GM21360 (cell line): ENCODE data around the gene ACOX2.
A peak's percentile ranks its signal among the peaks of the same experiment; 100 is the strongest.

ENCODE experiments used
- ATAC-seq: cut with Tn5 transposase; IDR thresholded peaks from one replicate; pipeline ENCODE4 v1.9.1; 2021; ENCODE audit warnings: mild to moderate bottlenecking, moderate library complexity; ENCODE audit not compliant: unreplicated experiment

ACOX2 gene

GRCh38 chr3:58474967-58475578, 61.9 kb downstream of the ACOX2 start:
- ATAC-seq = no peak

- ATAC-seq = no peak
These were observed 62.6 kb downstream of the ACOX2 start for GRCh38 chr3:58474348-58474911.

GRCh38 chr3:58473275-58473674, 63.7 kb downstream of the ACOX2 start:
- ATAC-seq = no peak

- ATAC-seq = no peak
These were observed 65.7 kb downstream of the ACOX2 start for GRCh38 chr3:58471025-58471887.

- ATAC-seq = no peak
These were observed 66.5 kb downstream of the ACOX2 start for GRCh38 chr3:58470363-58471024.

GRCh38 chr3:58469096-58469495, 67.9 kb downstream of the ACOX2 start:
- ATAC-seq = no peak

GRCh38 chr3:58466899-58467563, 70.0 kb downstream of the ACOX2 start:
- ATAC-seq = no peak

GRCh38 chr3:58464866-58465265, 72.1 kb downstream of the ACOX2 start:
- no peak for ATAC-seq

- no peak for ATAC-seq
These were observed 73.1 kb downstream of the ACOX2 start for GRCh38 chr3:58463942-58464271.

- peak; percentile 90 for ATAC-seq
These were observed 73.6 kb downstream of the ACOX2 start for GRCh38 chr3:58463181-58463941.

GRCh38 chr3:58462829-58463180, 74.2 kb downstream of the ACOX2 start:
- no peak for ATAC-seq

- no peak for ATAC-seq
These were observed 77.8 kb downstream of the ACOX2 start for GRCh38 chr3:58459160-58459559.
